Measurements from ENCODE around the gene TFCP2. TPM values are rescaled to one million over a fixed set of nuclear protein-coding genes. Genes with fewer than 3 reads are reported as not detected.

TFCP2 gene
- total RNA-seq, 2 donors from 2014 or later: 7.9 to 9.9 TPM

GRCh38 chr12:51217968-51218606 lies 45.2 kb upstream of the TFCP2 start, which contains the start of gene POU6F1:
TSS of gene POU6F1 (minus strand) at chr12:51218062. CDS start at chr12:51206836, 11,226 bp downstream.
- intact Hi-C loops (cut with DNase I): no loop called here
- Histone ChIP-seq H3K9me3 (no peaks in the 10 kb centered on the region), H3K27ac (peak within 1 kb of the TSS; percentile 83 to 98 (median 98))

GRCh38 chr12:51217133-51217967 lies 44.4 kb upstream of the TFCP2 start:
- Histone ChIP-seq H3K9me3 (no peaks in the 10 kb centered on the region), H3K36me3 (replicated peaks in 1 of 2; ENCODE audit: insufficient read depth in 1 of 2, low read depth in 2 of 2) (no peaks in the 10 kb centered on the region), H3K27ac (peak overlapping the region; percentile 83 to 98 (median 98)), H3K4me3 (peak overlapping the region; percentile 51 to 73), H3K4me1 (peaks cover 24% of the 10 kb centered on the region), H3K27me3 (no peaks in the 10 kb centered on the region)
- peak; percentile 49 for ATAC-seq
- 0 to 1% methylated on average over 35 to 76 of the region's 81 CpGs for WGBS, 2 donors
- TF ChIP-seq POLR2A (IDR thresholded peaks at IDR 0.05) (peak in 2 of 3 donors; percentile 22 to 30), CTCF (IDR thresholded peaks at IDR 0.05) (peak in 4 of 7 experiments; percentile 15 to 45 (median 22))
- intact Hi-C loops (cut with DNase I): no loop called here
- peak; percentile 66 to 73 (median 68) for DNase-seq

More at GRCh38 chr12:51217968-51218606, 45.2 kb upstream of the TFCP2 start, which contains the start of gene POU6F1:
- no peaks in the 10 kb centered on the region for H3K36me3 ChIP-seq (replicated peaks in 1 of 2; ENCODE audit: insufficient read depth in 1 of 2, low read depth in 2 of 2)
- TF ChIP-seq POLR2A (IDR thresholded peaks at IDR 0.05): peak; percentile 30 to 71 (median 61)
- TF ChIP-seq CTCF (IDR thresholded peaks at IDR 0.05): peak; percentile 54 to 82 (median 72)
- ATAC-seq (peak; percentile 89), DNase-seq (peak; percentile 82 to 85 (median 84))
- H3K4me3 ChIP-seq: peak within 1 kb of the TSS; percentile 51 to 73
- WGBS, 2 donors: 1 to 2% methylated on average over 15 to 31 of the region's 35 CpGs
- no peaks in the 10 kb centered on the region for H3K27me3 ChIP-seq
- H3K4me1 ChIP-seq: peaks cover 29% of the 10 kb centered on the region

- Histone ChIP-seq H3K36me3 (replicated peaks in 1 of 2; ENCODE audit: insufficient read depth in 1 of 2, low read depth in 2 of 2) (no peaks in the 10 kb centered on the region), H3K4me1 (peaks cover 20% of the 10 kb centered on the region), H3K9me3 (no peaks in the 10 kb centered on the region), H3K27ac (peak overlapping the region; percentile 64 to 98 (median 98)), H3K27me3 (no peaks in the 10 kb centered on the region), H3K4me3 (peak overlapping the region in 1 of 2 donors; percentile 73)
- 15 to 34% methylated on average over 7 of the region's 7 CpGs for WGBS, 2 donors
- no peak for TF ChIP-seq POLR2A (IDR thresholded peaks at IDR 0.05)
- TF ChIP-seq CTCF (IDR thresholded peaks at IDR 0.05): no peak
- DNase-seq: peak in 1 of 4 donors; percentile 16
- ATAC-seq: no peak
- intact Hi-C loops (cut with DNase I): no loop called here
Measured at GRCh38 chr12:51216642-51217041, 43.7 kb upstream of the TFCP2 start.

- no peak for DNase-seq
- Histone ChIP-seq H3K4me1 (peaks cover 20% of the 10 kb centered on the region), H3K27ac (no peak overlapping the region), H3K27me3 (no peaks in the 10 kb centered on the region), H3K9me3 (no peaks in the 10 kb centered on the region), H3K36me3 (replicated peaks in 1 of 2; ENCODE audit: insufficient read depth in 1 of 2, low read depth in 2 of 2) (no peaks in the 10 kb centered on the region), H3K4me3 (no peak overlapping the region)
- no peak for TF ChIP-seq POLR2A (IDR thresholded peaks at IDR 0.05)
- no peak for TF ChIP-seq CTCF (IDR thresholded peaks at IDR 0.05)
- WGBS, 2 donors: 91 to 96% methylated on average over 5 of the region's 5 CpGs
- no peak for ATAC-seq
- intact Hi-C loops (cut with DNase I): no loop called here
Measured at GRCh38 chr12:51214895-51215294, 42.0 kb upstream of the TFCP2 start.
